HG02938 (cell line): Measurements from ENCODE around the gene ZNF48.
"Not testable (repeated sequence)": the region's sequence is repeated elsewhere in the genome, so short reads cannot be mapped to it uniquely, and the experiment has no call there.

ENCODE experiments used
- ATAC-seq: cut with Tn5 transposase; IDR thresholded peaks from one replicate; pipeline ENCODE4 v1.9.1; 2021; ENCODE audit warnings: mild to moderate bottlenecking, moderate library complexity; ENCODE audit not compliant: unreplicated experiment

Gene ZNF48

GRCh38 chr16:30377050-30377811 lies 18.0 kb upstream of the ZNF48 start:
- no peak for ATAC-seq

DNA sequence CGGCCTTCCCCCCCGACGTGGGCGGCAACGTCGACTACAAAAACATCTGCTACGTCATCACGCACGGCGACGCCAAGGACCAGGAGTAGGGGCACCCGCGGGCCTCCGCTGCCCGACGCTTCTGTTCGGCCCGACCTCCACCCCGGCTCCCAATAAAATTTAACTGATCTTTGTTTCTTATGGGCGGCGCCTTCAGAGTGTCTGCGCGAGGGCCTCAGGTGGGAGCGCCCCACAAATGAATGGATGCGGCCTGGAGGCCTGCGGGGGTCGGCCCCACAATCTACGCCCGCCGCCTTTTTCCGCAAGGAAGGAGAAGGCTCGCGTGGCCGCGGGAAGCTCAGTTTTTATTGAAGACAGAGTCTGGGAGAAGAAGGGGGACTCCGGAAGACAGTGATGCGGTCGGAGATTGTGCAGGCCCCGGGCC lies 17.4 kb upstream of the ZNF48 start:
- peak; percentile 37 for ATAC-seq

GRCh38 chr16:30378236-30379157 lies 16.7 kb upstream of the ZNF48 start:
- peak; percentile 64 for ATAC-seq

DNA sequence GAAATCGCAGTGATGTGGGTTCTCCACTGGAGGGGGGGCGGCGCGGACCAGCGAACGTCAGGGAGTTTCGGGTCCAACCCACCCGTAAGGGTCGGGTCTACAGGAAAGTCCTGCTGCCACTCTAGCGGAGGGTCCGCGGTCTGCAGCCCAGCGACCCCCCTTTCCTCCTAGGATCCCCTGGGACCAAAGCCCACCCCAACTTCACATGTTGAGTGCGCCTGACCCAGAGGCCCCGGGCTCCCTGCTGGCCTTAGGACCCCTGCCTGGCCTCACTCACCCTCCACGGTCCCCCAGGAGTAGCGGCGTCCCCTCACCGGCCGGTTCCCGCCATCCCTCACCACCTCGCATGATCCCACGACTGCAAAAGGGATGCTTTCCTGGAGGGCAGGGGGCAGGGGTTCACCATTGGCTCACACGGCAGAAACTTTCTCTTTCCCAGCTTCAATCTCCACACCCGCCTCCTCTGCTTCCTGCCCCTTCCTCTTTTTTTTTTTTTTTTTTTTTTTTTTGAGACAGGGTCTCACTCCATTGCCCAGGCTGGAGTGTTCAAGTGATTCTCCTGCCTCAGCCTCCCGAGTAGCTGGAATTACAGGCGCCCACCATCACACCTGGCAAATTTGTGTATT lies 15.9 kb upstream of the ZNF48 start:
- ATAC-seq, result no peak

DNA sequence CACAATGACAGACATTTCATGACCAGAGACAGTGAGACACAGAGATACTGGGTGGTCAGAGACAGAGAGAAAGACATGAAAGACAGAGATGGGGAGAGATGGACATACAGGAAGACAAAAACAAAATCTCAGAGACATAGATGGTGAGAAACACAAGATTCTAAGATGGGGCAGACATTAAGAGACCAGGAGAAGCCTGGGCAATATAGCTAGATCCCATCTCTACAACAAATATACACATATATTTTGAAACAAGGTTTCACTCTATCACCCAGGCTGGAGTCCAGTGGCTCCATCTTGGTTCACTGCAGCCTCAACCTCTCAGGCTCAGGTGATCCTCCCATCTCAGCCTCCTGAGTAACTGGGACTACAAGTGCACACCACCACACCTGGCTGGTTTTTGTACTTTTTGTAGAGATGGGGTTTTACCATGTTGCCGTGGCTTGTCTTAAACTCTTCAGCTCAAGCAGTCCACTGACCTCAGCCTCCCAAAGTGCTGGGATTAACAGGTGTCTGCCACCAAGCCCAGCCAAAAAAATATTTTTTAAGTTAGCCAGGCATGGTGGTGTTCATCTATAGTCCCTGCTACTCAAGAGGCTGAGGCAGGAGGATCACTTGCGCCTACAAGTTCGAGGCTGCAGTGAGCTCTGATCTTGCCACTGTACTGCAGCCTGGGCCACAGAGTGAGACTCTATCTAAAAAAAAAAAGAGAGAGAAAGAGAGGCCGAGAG lies 15.0 kb upstream of the ZNF48 start:
- no peak for ATAC-seq

DNA sequence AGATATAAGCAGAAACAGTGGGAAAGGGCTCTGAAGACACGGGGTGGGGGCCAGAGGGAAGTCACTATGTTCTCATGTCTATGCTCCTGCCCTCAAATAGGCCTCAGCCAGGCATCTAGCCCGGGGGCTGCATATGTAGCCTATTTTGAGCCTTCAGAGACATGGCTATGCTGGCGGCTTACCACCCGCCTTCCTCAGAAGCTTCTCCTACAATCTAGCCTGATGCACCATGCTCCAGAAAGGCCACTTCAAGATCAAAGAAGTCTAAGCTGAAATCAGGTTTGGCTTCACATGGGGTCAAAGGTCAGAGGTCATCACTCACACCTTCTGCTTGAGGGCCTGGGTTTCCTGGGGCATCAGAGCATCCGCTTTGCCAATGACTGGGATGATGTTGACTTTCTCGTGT lies 14.4 kb upstream of the ZNF48 start:
- no peak for ATAC-seq

GRCh38 chr16:30381291-30382041 lies 13.8 kb upstream of the ZNF48 start:
- ATAC-seq, result no peak

GRCh38 chr16:30382111-30382881 lies 12.9 kb upstream of the ZNF48 start, which contains the start of gene SEPTIN1:
TSS of gene SEPTIN1 (minus strand) at chr16:30382561. CDS start at chr16:30382542, 19 bp downstream.
- peak; percentile 34 for ATAC-seq

- ATAC-seq, result no peak
Observed at GRCh38 chr16:30383521-30383920, 11.7 kb upstream of the ZNF48 start.

DNA sequence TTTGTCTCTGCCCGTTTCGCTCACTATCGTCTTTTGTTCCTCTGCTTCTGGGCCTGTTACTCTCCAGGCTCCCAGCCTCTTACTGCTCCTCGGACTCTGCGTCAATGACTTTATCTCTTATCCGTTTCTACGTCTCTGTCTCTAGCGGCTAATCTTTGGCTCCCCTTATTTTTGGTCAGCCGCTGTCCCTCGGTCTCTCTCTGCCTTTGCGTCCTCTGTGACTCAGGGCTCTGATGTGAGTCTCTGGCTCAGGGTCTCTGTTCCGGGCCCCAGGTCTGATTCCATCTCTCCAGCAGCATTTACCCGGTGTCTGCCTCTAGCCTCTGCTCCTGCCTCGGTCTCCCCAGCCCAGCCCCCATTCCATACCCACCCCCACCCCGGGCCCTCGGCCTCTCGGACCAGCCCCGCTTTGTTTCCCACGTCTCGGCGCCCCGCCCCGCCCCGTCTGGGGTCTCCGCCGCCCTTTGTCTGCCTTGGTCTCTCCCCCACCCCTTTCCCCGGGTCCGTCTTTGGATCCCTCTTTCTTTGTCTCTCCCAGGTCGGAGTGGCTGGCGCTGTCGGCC lies 547 bp upstream of the ZNF48 start:
- ATAC-seq, result no peak

- no peak for ATAC-seq
Observed at GRCh38 chr16:30395992-30396585, 869 bp downstream of the ZNF48 start.

- not testable (repeated sequence) for ATAC-seq
Observed at GRCh38 chr16:30396627-30397026, 1.4 kb downstream of the ZNF48 start.

GRCh38 chr16:30397056-30397455 lies 1.8 kb downstream of the ZNF48 start:
- no peak for ATAC-seq

GRCh38 chr16:30397776-30398660 lies 2.8 kb downstream of the ZNF48 start:
- ATAC-seq, result no peak

GRCh38 chr16:30398661-30399434 lies 3.6 kb downstream of the ZNF48 start:
- no peak for ATAC-seq

GRCh38 chr16:30399435-30400186 lies 4.4 kb downstream of the ZNF48 start:
- ATAC-seq, result no peak
